Measurements from ENCODE around the gene SERTAD4.

Gene SERTAD4

DNA sequence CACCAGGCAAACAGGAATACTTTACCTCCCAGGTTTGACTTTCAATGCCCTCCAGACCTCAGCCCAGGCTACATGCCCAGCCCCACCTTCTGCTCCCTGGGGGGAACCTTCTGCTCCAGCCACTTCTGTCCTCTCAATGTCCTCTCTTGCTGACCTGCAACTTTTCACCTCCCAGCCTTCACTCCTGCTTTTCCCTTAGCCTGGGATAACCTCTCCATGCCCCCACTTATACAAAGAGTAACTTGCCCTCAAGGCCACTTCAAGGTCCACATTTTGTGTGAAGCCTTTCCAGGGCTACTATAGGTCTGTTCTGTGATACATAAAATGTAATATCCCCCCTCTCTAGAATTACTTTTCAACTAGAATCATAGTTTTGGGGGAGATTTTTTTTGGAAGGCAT is 21.7 kb downstream of the SERTAD4 start:
- Histone ChIP-seq H3K27ac (no peak overlapping the region), H3K4me1 (peaks cover 0 to 43% (median 29%) of the 10 kb centered on the region in 4 donors), H3K36me3 (no peaks in the 10 kb centered on the region), H3K9me3 (no peaks in the 10 kb centered on the region), H3K27me3 (no peaks in the 10 kb centered on the region), H3K4me3 (no peak overlapping the region)
- TF ChIP-seq CTCF (IDR thresholded peaks at IDR 0.05), result no peak
- intact Hi-C loops (cut with DNase I; ENCODE audit: low total_unique reads), result no loop called here
- no peak for DNase-seq

- no peak for TF ChIP-seq CTCF (IDR thresholded peaks at IDR 0.05)
- Histone ChIP-seq H3K27ac (peak overlapping the region; percentile 54 to 67), H3K4me3 (no peak overlapping the region), H3K36me3 (no peaks in the 10 kb centered on the region), H3K9me3 (no peaks in the 10 kb centered on the region), H3K4me1 (peaks cover 0 to 50% (median 35%) of the 10 kb centered on the region in 4 donors), H3K27me3 (no peaks in the 10 kb centered on the region)
- DNase-seq, result peak in 1 of 2 donors; percentile 84
- intact Hi-C loops (cut with DNase I; ENCODE audit: low total_unique reads), result no loop called here
These were observed 25.3 kb downstream of the SERTAD4 start for GRCh38 chr1:210257698-210258529.

GRCh38 chr1:210259561-210259960 is 27.0 kb downstream of the SERTAD4 start:
- no peaks in the 10 kb centered on the region for H3K9me3 ChIP-seq
- intact Hi-C loops (cut with DNase I; ENCODE audit: low total_unique reads), result no loop called here
- H3K27me3 ChIP-seq, result no peaks in the 10 kb centered on the region
- no peak overlapping the region for H3K4me3 ChIP-seq
- no peak for TF ChIP-seq CTCF (IDR thresholded peaks at IDR 0.05)
- H3K4me1 ChIP-seq, result peaks cover 0 to 66% (median 46%) of the 10 kb centered on the region in 4 donors
- peak overlapping the region in 1 of 2 donors; percentile 67 for H3K27ac ChIP-seq
- no peak for DNase-seq
- H3K36me3 ChIP-seq, result no peaks in the 10 kb centered on the region

DNA sequence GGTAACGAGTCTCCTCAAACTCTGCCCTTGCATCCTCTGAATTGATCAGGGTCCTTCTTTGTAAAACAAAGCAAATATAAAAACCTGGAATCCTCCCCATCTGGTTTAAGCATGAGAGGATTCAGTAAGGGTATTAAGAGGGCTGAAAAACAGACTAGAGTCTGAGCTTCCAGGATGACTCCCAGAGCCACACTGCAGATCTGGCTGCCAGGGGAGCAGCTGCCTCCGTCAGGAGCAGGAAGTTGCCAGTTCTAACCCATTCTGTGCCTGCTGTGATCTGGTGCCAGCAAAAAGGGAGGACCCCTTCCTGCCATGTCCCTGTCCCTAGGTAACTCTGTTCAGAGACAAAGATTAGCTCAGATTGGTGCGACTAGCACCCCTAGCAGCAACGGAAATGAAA is 27.5 kb downstream of the SERTAD4 start:
- Histone ChIP-seq H3K36me3 (no peaks in the 10 kb centered on the region), H3K27me3 (no peaks in the 10 kb centered on the region), H3K27ac (peak overlapping the region in 1 of 2 donors; percentile 29), H3K4me3 (no peak overlapping the region), H3K4me1 (peaks cover 0 to 69% (median 46%) of the 10 kb centered on the region in 4 donors), H3K9me3 (no peaks in the 10 kb centered on the region)
- no peak for TF ChIP-seq CTCF (IDR thresholded peaks at IDR 0.05)
- no peak for DNase-seq
- intact Hi-C loops (cut with DNase I; ENCODE audit: low total_unique reads), result no loop called here

- intact Hi-C loops (cut with DNase I; ENCODE audit: low total_unique reads), result loop anchor here (1.0 kb wide), 1 partner anchor 23 kb away; no protein-coding TSS in a partner anchor
- Histone ChIP-seq H3K36me3 (no peaks in the 10 kb centered on the region), H3K27me3 (no peaks in the 10 kb centered on the region), H3K4me3 (no peak overlapping the region), H3K27ac (peak overlapping the region; percentile 71 to 76), H3K9me3 (no peaks in the 10 kb centered on the region), H3K4me1 (peaks cover 0 to 76% (median 49%) of the 10 kb centered on the region in 4 donors)
- DNase-seq, result peak in 1 of 2 donors; percentile 70
- no peak for TF ChIP-seq CTCF (IDR thresholded peaks at IDR 0.05)
These were observed 29.7 kb downstream of the SERTAD4 start for GRCh38 chr1:210262167-210262896.

All from tibial artery (tissue), 4 donors.